HG02678 (cell line): ENCODE data around the gene TSC22D2.

Source experiments
- ATAC-seq: cut with Tn5 transposase; IDR thresholded peaks from one replicate; pipeline ENCODE4 v1.9.1; 2021; ENCODE audit warnings: mild to moderate bottlenecking, moderate library complexity; ENCODE audit not compliant: unreplicated experiment

The TSC22D2 gene

DNA sequence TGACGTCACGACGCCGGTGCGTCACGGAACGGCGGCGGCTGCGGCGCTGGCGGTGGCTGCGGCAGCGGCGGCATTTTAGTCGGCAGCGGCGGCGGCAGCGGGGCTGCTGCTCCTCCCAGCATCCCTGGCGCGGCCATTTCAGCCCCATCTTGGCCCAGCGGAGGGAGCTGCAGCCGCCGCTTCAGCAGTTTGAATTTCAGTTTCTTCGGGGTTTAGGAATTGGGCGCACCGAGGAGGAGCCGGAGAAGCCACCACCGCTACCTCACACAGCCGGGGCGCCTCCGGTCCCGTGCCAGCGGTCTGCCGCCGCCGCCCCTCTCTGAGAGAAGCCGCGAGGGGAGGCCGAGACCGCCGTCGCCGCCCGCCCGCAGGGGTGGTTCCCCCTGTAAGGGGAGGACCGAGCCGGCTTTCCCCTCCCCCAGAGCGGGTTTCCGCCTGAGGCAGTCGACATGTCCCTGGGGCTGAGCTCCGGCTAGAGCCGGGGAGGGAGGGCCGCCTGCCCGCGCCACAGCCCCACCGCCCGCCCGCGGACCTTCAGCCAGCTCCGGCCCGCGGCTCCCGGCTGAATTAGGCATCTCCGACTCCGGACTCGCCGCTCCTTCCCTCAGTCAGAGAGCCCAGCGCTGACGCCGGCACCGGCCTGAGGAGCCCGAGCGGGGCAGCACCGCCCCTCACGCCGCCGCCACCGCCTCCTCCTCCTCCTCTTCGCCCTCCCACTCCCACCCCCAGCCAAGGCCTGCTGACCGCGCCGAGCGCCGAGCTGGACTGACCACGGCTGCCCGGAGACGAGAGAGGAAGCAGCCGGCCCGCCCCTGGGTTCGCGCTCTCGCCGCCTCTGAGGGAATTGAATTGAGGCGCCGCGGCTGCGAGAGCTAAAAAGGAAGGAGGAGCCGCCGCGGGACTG lies at the start of gene TSC22D2:
Gene TSC22D2 (plus strand): TSS at position 78 of the 904 bp plus-strand sequence. CDS start 1,053 bp downstream, outside the sequence.
- ATAC-seq, result peak; percentile 63

DNA sequence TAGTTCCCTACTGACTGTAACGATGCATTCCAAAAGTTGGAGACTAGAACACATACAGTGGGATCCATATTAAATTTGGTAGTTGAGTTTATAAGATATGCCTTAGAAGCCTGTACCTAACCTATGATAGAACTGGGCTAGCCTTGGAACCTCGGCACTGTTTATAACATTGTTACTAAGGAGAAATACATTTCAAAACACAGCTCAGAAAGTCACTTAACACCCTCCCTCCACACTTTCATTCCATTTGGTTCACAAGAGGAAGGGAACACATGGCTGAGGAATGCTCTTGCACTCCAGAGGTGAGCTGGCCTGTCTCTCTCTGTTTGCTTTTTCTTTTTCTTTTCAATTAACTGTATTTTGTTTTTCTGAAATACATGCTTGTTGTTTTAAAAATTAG lies 48.7 kb upstream of the TSC22D2 start:
- no peak for ATAC-seq

DNA sequence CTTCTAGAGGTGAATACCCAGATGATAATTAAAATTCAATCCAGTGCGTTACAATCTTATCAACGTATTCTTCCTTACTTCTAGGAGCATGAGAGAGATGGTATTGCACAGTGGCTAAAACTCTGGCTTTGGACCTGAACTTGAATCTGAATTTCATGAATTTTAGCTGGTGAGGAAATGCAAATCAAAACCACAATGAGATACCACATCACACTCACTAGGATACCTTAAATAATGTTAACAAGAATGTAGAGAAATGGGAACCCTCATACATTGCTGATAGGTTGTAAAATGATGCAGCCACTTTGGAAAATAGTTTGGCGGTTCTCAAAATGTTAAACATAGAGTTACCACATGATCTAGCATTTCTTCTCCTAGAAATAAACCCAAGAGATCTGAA lies 47.1 kb upstream of the TSC22D2 start:
- ATAC-seq, result no peak

GRCh38 chr3:150362515-150363302 lies 45.4 kb upstream of the TSC22D2 start:
- ATAC-seq, result no peak

DNA sequence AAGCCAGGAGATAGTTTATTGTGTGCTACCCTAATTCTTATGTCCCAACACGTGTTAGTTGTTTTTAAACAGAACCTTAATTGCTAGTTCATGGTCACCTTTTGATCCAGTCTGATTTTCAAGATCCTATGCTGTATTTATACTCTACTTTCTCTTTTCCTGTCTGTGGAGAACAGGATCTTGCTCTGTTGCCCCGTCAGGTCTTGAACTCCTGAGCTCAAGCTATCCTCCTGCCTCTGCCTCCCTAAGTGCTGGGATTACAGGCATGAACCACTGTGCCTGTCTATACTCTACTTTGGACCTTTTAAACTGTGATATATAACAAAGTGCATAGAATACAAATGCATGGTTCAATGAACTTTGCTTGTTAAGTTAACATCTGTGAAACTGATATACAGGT lies 44.7 kb upstream of the TSC22D2 start:
- ATAC-seq, result no peak

GRCh38 chr3:150365132-150365604 lies 42.9 kb upstream of the TSC22D2 start:
- ATAC-seq, result peak; percentile 72

DNA sequence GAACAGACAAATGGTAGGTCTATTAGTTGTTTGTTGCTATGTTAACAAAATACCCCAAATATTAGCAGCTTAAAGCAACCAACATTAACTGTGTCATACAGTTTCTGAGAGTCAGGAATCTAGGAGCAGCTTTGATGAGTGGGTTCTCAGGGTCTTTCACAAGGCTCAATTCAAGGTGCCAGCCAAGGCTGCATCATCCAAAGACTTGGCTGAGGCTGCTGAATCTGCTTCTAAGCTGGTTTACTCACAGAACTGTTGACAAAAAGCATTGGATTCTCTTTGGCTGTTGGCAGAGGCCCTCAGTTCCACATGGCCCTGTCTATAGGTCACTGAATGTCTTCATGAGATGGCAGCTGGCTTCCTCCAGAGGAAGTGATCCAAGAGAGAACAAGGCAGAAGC lies 40.3 kb upstream of the TSC22D2 start:
- no peak for ATAC-seq

DNA sequence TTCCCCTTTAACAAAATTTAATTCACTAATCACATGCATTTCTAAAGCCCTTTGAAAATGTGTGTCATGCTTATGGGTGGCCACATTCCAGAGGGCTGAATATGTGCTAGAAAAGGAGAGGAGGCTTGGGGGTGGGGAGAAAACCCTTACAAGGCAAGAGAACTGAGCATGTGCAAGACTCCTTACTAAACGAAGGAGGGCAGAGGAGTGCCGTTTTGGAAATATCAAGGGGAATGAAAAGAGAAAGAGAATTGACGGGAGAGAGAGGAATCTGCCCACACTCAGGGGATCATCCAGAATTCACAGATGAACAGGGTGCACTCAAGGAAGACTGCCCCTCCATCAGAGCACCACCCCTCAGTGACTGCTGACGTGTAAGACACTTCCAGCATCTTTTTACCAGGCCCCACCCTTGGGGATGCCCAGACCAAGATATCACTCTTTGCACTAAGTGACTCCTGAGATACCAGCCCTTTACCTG lies 37.9 kb upstream of the TSC22D2 start:
- ATAC-seq, result no peak

- ATAC-seq, result no peak
These were observed 37.1 kb upstream of the TSC22D2 start for GRCh38 chr3:150370999-150371398.

DNA sequence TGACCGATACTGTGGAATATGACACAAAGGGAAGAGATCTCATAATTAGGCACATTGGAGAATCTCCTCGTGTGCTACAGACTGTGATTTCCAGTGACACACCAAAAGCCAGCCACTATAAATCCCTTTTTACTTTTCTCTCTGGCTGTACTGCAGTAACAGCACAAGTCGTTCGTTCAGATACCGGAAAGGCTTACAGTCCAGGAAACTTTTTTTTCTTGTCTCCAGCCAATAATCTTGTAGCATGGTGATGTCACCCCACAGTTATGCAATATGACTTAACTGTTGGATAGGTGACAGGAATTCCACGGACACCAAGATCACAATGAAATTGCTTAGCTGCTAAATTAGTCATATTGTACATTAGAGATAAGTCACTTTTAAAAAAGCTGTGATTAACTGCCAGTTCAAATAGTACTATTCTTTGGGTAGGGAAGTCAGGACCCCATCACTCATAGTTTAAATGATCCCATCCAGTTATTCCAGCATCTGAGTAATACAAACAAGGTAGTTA lies 36.3 kb upstream of the TSC22D2 start:
- no peak for ATAC-seq

GRCh38 chr3:150372320-150372719 lies 35.8 kb upstream of the TSC22D2 start:
- ATAC-seq, result no peak

DNA sequence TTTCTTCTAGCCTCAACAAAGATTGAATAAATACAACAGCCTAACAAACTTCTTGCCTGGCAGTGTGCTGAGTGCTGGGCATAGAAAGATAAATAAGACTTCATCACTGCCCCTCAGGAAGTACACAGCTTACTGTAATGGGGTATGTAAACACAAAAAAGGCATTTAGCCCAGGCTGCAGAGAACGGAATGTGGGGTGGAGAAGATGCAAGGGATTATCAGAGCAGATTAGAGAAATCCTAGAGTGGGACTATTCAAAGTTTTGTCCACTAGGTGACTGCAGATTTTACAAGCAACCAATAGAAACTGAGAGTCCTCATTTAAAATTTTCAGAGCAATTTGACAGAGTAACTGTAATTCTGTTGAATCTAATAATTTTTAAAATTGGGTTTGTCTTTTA lies 35.4 kb upstream of the TSC22D2 start:
- ATAC-seq, result no peak

GRCh38 chr3:150373234-150373875 lies 34.7 kb upstream of the TSC22D2 start:
- ATAC-seq, result no peak

DNA sequence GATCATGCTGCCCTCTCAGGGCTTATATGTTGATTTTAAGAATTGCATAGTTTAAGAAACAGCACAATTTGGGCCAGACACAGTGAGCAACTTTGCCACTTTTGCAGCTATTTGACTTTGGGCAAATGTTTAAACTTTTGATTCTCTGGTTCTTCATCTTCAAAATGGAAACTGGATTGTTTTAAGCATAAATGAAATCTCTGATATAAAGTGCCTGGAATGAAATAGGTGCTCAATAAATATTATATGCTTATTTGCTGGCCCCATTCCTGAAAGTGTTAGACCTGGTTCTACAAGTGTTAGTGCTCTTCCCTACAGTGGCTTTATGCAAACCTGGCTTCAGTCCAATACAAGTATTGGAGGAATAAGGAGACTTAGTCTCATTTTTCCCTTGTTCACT lies 33.1 kb upstream of the TSC22D2 start:
- no peak for ATAC-seq

- ATAC-seq, result no peak
These were observed 31.9 kb upstream of the TSC22D2 start for GRCh38 chr3:150376001-150376848.

GRCh38 chr3:150377601-150378300 lies 30.3 kb upstream of the TSC22D2 start:
- ATAC-seq, result no peak

DNA sequence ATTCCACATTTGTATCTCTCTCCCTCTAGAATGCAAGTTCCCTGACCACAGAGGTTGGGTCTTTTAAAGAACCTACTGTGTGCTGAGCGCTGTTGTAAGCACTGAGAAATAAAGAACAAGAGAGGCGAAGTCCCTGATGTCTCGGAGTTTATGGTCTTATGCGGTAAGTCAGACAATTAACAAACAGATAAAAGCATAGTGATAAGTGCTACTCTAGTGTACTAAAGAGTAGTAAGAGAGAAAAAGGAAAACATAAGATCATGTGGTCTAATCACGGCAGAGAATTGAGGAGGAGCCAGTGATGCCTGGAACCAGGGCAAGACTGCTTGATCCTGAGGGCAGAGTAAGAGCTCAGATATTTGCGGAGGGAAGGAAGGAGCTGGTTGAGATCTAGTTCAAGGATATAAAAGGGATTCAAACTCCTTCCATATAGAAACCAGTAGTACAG lies 29.8 kb upstream of the TSC22D2 start:
- ATAC-seq, result no peak

GRCh38 chr3:150379469-150379868 lies 28.6 kb upstream of the TSC22D2 start:
- no peak for ATAC-seq
